K562 (cell line): ENCODE data around the gene SPDEF. TPM values are rescaled to one million over a fixed set of nuclear protein-coding genes. Genes with fewer than 3 reads are reported as not detected.

Experiments used
- ATAC-seq: fragments of 200-7000 bp; cut with Tn5 transposase; 3 replicates; pipeline ENCODE4 v1.9.1; 2020; ENCODE audit warnings: moderate library complexity
- BruUV-seq: library from RNA; stranded (reverse); fragments of 400-500 nt; replicated peaks from 2 replicates; lab custom pipeline; 2021; lab: Mats Ljungman, UMichigan
- CTCF ChIA-PET: fragments of 300-600 bp; formaldehyde crosslinking; extraction: SDS; loops from one replicate; lab custom pipeline; 2021; ENCODE audit warnings: low intra/inter-chr PET ratio; lab: Yijun Ruan, JAX
- POLR2A ChIA-PET: fragments of 300-600, 350-650 bp; sonication (Branson Sonifier 250); formaldehyde crosslinking; extraction: SDS; loops from one replicate; lab custom pipeline; 2021; ENCODE audit warnings: antibody characterized with exemption, inconsistent platforms; lab: Yijun Ruan, JAX
- DNase-seq, 4 experiments: peaks; one replicate each; pipeline versions ENCODE4 v3.0.0 to v3.0.0-alpha.2; 2011 to 2018; ENCODE audit warnings: low spot score in 3 of 4, mixed read lengths in 3 of 4; ENCODE audit errors: extremely low read depth in 1 of 4
- FAIRE-seq: peaks from 2 replicates; lab custom pipeline; 2011; peaks lifted over from hg19 to GRCh38; lab: Jason Lieb, UNC
- H2AFZ ChIP-seq: 2 replicates; pipeline ENCODE4 v1.6.0; 2011; ENCODE audit warnings: low read depth, low read length, control low read depth, inconsistent platforms
- H3K27ac ChIP-seq: fragments of 200-600 bp; 3 replicates; pipeline ENCODE4 v1.8.0; 2011; ENCODE audit warnings: low read depth, mild to moderate bottlenecking, control low read depth, inconsistent platforms, low read length, moderate library complexity, mixed read lengths; ENCODE audit errors: extremely low read depth
- H3K27me3 ChIP-seq, 2 experiments: fragments of 300-600 bp in 1 of 2; 2 replicates in 1 of 2; 3 replicates in 1 of 2; pipeline versions ENCODE4 v1.6.0 to v1.8.0; 2011; ENCODE audit warnings: inconsistent platforms in 2 of 2, low read length in 2 of 2, mild to moderate bottlenecking in 1 of 2, mixed read lengths in 1 of 2, moderate library complexity in 1 of 2; ENCODE audit not compliant: control insufficient read depth in 2 of 2, insufficient read depth in 2 of 2
- H3K36me3 ChIP-seq: fragments of 300-600 bp; 3 replicates; pipeline ENCODE4 v1.8.0; 2011; ENCODE audit warnings: mild to moderate bottlenecking, low read length, inconsistent platforms; ENCODE audit not compliant: control insufficient read depth, insufficient read depth
- H3K4me1 ChIP-seq, 2 experiments: fragments of 200-600 bp in 1 of 2; replicated peaks in 1 of 2; 2 replicates in 1 of 2; 3 replicates in 1 of 2; pipeline versions ENCODE4 v1.5.1 to v1.8.0; 2011; ENCODE audit warnings: inconsistent platforms in 2 of 2, low read length in 2 of 2, mild to moderate bottlenecking in 1 of 2, mixed read lengths in 1 of 2, moderate library complexity in 1 of 2; ENCODE audit not compliant: control insufficient read depth in 2 of 2, insufficient read depth in 2 of 2
- H3K4me2 ChIP-seq: 2 replicates; pipeline ENCODE4 v1.6.1; 2011; ENCODE audit warnings: low read length, control low read depth, inconsistent platforms, mixed read lengths; ENCODE audit not compliant: insufficient read depth
- H3K4me3 ChIP-seq: fragments of 200-600 bp; sonication (generic), shearing (Covaris generic); 2 replicates; pipeline ENCODE4 v1.5.1; 2016; ENCODE audit warnings: control low read depth, inconsistent platforms
- H3K79me2 ChIP-seq: fragments of 200-600 bp; 3 replicates; pipeline ENCODE4 v1.8.0; 2011; ENCODE audit warnings: low read length, inconsistent platforms; ENCODE audit not compliant: control insufficient read depth, insufficient read depth
- H3K9ac ChIP-seq, 2 experiments: 2 replicates each; pipeline versions ENCODE4 v1.6.0 to v1.6.1; 2011; ENCODE audit warnings: low read depth in 2 of 2, low read length in 2 of 2, control low read depth in 1 of 2, inconsistent platforms in 1 of 2, mild to moderate bottlenecking in 1 of 2, mixed read lengths in 1 of 2; ENCODE audit not compliant: insufficient read depth in 1 of 2
- H3K9me1 ChIP-seq: one replicate; pipeline ENCODE4 v1.6.0; 2011; ENCODE audit warnings: inconsistent platforms, mild to moderate bottlenecking, low read length, moderate library complexity; ENCODE audit not compliant: control insufficient read depth, insufficient read depth
- H3K9me3 ChIP-seq: replicated peaks from 2 replicates; pipeline ENCODE4 v1.5.1; 2011; ENCODE audit warnings: low read depth, low read length, inconsistent platforms; ENCODE audit not compliant: control insufficient read depth, insufficient read depth
- H4K20me1 ChIP-seq: replicated peaks from 2 replicates; pipeline ENCODE4 v1.6.1; 2011; ENCODE audit warnings: low read length, inconsistent platforms, mixed read lengths; ENCODE audit not compliant: control insufficient read depth, insufficient read depth
- KLF6 ChIP-seq: fragments of 250-450 bp; sonication (Bioruptor Pico); IDR thresholded peaks from 2 replicates; pipeline ENCODE4 v1.4.0; 2020; ENCODE audit warnings: mild to moderate bottlenecking, moderate library complexity, borderline replicate concordance
- NBN ChIP-seq: fragments of 450-650 bp; IDR thresholded peaks from 2 replicates; pipeline ENCODE4 v1.6.1; 2016; ENCODE audit warnings: low read depth, mild to moderate bottlenecking
- SMAD1 ChIP-seq: fragments of 150-350 bp; IDR thresholded peaks from 2 replicates; pipeline ENCODE4 v1.6.1; 2014; ENCODE audit warnings: low read length, low read depth; ENCODE audit not compliant: partially characterized antibody
- SNAPC5 ChIP-seq: fragments of 250-450 bp; sonication (Bioruptor Pico); IDR thresholded peaks from 2 replicates; pipeline ENCODE4 v1.8.0; 2021; ENCODE audit warnings: moderate library complexity, mild to moderate bottlenecking, inconsistent platforms
- SREBF1 ChIP-seq: fragments of 150-350 bp; IDR thresholded peaks from 2 replicates; pipeline ENCODE4 v1.6.1; 2014; ENCODE audit warnings: antibody characterized with exemption, low read depth, low read length, borderline replicate concordance
- U2AF2 ChIP-seq: fragments of 200-400 bp; formaldehyde crosslinking; optimal IDR thresholded peaks from 2 replicates; pipeline ENCODE3; 2017; ENCODE audit warnings: low read depth, mild to moderate bottlenecking, low read length
- WGBS: fragments of 100-300 bp; shearing (Covaris generic); methylation state at CpG from one replicate; pipeline ENCODE4 v1.1.6; 2016; ENCODE audit warnings: low coverage, mixed read lengths; ENCODE audit not compliant: insufficient coverage; ENCODE audit errors: missing lambda C conversion rate; 5-methylcytosine and 5-hydroxymethylcytosine counted together
- in situ Hi-C: fragments of 300-500 bp; cut with MboI; formaldehyde crosslinking; loops from 4 replicates; pipeline ENCODE4 v1.15.0; 2018; ENCODE audit warnings: inconsistent platforms, mixed read lengths
- intact Hi-C: fragments of 100-400 bp; cut with micrococcal nuclease; formaldehyde crosslinking; loops from 2 replicates; pipeline ENCODE4 v1.14.2; 2022
- polyA plus RNA-seq, 8 experiments: library from polyadenylated mRNA; depleted of rRNA in 4 of 8; stranded (reverse) in 5 of 8; unstranded in 3 of 8; fragments of >200 nt; fragmentation: Nextera tagmentation in 2 of 8; fragmentation: Illumina TruSeq in 1 of 8; extraction: Ambion mirVana in 2 of 8; extraction: Trizol in 1 of 8; gene quantifications; 2 replicates each; pipeline versions ENCODE4 v1.2.1 to v1.2.3, GENCODE V29; 2011 to 2014; ENCODE audit warnings: inconsistent platforms in 1 of 8, missing spikeins in 1 of 8
- total RNA-seq, 7 experiments: library from RNA; depleted of rRNA in 6 of 7; stranded (reverse); fragments of >200 nt in 6 of 7; fragmentation: Illumina TruSeq in 2 of 7; extraction: Trizol in 2 of 7; gene quantifications; 2 replicates each; pipeline versions ENCODE4 v1.2.1 to v1.2.3, GENCODE V29; 2011 to 2021; ENCODE audit warnings: low replicate concordance in 1 of 7
- TF ChIP-seq, protein P1 (sequence below): fragments of 450-650 bp; IDR thresholded peaks from 2 replicates; pipeline ENCODE4 v1.6.1; 2017; ENCODE audit warnings: antibody characterized with exemption
- TF ChIP-seq, protein P2 (sequence below): sonication (generic); formaldehyde crosslinking; IDR thresholded peaks from 2 replicates; pipeline ENCODE4 v1.8.0; 2022; ENCODE audit warnings: mild to moderate bottlenecking, low read depth, missing genetic modification reagents

SPDEF gene
- total and polyA plus RNA-seq, 9 of the 15 experiments (the other 6 are each of a cell fraction or from before 2014, with no cell fraction given) = 0.04 to 0.12 (median 0.11) TPM; not detected in 5

GRCh38 chr6:34510299-34510698 is 45.8 kb downstream of the SPDEF start:
- POLR2A ChIA-PET = no interaction called here
- no TSS peak for BruUV-seq
- in situ Hi-C loops = no loop called here

More at GRCh38 chr6:34510299-34510698, 45.8 kb downstream of the SPDEF start:
- peaks cover 10 to 22% of the 10 kb centered on the region in 2 experiments; a peak in 4 of 5 replicates for H3K4me1 ChIP-seq
- H3K27me3 ChIP-seq = no peaks in the 10 kb centered on the region
- intact Hi-C loops = no loop called here
- H3K9me3 ChIP-seq = no peaks in the 10 kb centered on the region
- WGBS = 67% methylated on average over 4 of the region's 4 CpGs
- H3K27ac ChIP-seq = no peak overlapping the region
- no peak overlapping the region for H3K4me3 ChIP-seq
- no peaks in the 10 kb centered on the region for H3K36me3 ChIP-seq
- no peak for TF ChIP-seq U2AF2
- TF ChIP-seq, protein P1, sequence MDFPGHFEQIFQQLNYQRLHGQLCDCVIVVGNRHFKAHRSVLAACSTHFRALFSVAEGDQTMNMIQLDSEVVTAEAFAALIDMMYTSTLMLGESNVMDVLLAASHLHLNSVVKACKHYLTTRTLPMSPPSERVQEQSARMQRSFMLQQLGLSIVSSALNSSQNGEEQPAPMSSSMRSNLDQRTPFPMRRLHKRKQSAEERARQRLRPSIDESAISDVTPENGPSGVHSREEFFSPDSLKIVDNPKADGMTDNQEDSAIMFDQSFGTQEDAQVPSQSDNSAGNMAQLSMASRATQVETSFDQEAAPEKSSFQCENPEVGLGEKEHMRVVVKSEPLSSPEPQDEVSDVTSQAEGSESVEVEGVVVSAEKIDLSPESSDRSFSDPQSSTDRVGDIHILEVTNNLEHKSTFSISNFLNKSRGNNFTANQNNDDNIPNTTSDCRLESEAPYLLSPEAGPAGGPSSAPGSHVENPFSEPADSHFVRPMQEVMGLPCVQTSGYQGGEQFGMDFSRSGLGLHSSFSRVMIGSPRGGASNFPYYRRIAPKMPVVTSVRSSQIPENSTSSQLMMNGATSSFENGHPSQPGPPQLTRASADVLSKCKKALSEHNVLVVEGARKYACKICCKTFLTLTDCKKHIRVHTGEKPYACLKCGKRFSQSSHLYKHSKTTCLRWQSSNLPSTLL = no peak
- TF ChIP-seq, protein P2, sequence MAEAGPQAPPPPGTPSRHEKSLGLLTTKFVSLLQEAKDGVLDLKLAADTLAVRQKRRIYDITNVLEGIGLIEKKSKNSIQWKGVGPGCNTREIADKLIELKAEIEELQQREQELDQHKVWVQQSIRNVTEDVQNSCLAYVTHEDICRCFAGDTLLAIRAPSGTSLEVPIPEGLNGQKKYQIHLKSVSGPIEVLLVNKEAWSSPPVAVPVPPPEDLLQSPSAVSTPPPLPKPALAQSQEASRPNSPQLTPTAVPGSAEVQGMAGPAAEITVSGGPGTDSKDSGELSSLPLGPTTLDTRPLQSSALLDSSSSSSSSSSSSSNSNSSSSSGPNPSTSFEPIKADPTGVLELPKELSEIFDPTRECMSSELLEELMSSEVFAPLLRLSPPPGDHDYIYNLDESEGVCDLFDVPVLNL = no peak
- TF ChIP-seq NBN = no peak
- TF ChIP-seq KLF6 (CRISPR knock-in tag) = no peak
- no peak for TF ChIP-seq SNAPC5 (CRISPR knock-in tag)
- no peak for TF ChIP-seq SMAD1
- TF ChIP-seq SREBF1 = no peak
- TF ChIP-seq, all 486 proteins: peak for 0
- H2AFZ ChIP-seq = no peak overlapping the region
- peaks cover 4% of the 10 kb centered on the region for H3K9me1 ChIP-seq
- no peaks in the 10 kb centered on the region for H4K20me1 ChIP-seq
- no peaks in the 10 kb centered on the region for H3K79me2 ChIP-seq
- no peak overlapping the region for H3K9ac ChIP-seq
- FAIRE-seq = no peak
- no peak for ATAC-seq
- DNase-seq = no peak
- H3K4me2 ChIP-seq = no peak overlapping the region
- CTCF ChIA-PET = no interaction called here
